GM11168 (cell line): ENCODE measurements around the gene GAB3.
"Not testable (repeated sequence)": the region's sequence is repeated elsewhere in the genome, so short reads cannot be mapped to it uniquely, and the experiment has no call there.

Experiments used
- in situ Hi-C: fragments of 300-500 bp; cut with MboI; formaldehyde crosslinking; loops from one replicate; pipeline ENCODE4 v1.12.0; 2022; ENCODE audit warnings: low sequenced_read_pairs; ENCODE audit not compliant: unreplicated experiment

Gene GAB3

GRCh38 chrX:154724993-154725756, 25.7 kb downstream of the GAB3 start:
- in situ Hi-C loops = no loop called here

GRCh38 chrX:154721155-154721554, 29.7 kb downstream of the GAB3 start:
- in situ Hi-C loops = no loop called here

GRCh38 chrX:154720067-154720466, 30.8 kb downstream of the GAB3 start:
- in situ Hi-C loops = no loop called here

GRCh38 chrX:154719132-154719675, 31.7 kb downstream of the GAB3 start:
- in situ Hi-C loops = no loop called here

- in situ Hi-C loops = no loop called here
Measured at GRCh38 chrX:154718616-154719015, 32.3 kb downstream of the GAB3 start.

- in situ Hi-C loops = no loop called here
Measured at GRCh38 chrX:154717824-154718223, 33.1 kb downstream of the GAB3 start.

GRCh38 chrX:154715825-154716224, 35.1 kb downstream of the GAB3 start:
- in situ Hi-C loops = no loop called here

- in situ Hi-C loops = no loop called here
Measured at GRCh38 chrX:154714925-154715324, 36.0 kb downstream of the GAB3 start.

GRCh38 chrX:154712781-154713740, 37.8 kb downstream of the GAB3 start:
- in situ Hi-C loops = no loop called here

GRCh38 chrX:154711264-154711663, 39.6 kb downstream of the GAB3 start:
- in situ Hi-C loops = no loop called here

GRCh38 chrX:154710309-154710708, 40.6 kb downstream of the GAB3 start:
- in situ Hi-C loops = no loop called here

- in situ Hi-C loops = no loop called here
Measured at GRCh38 chrX:154698630-154699248, 52.1 kb downstream of the GAB3 start.

- in situ Hi-C loops = no loop called here
Measured at GRCh38 chrX:154696676-154697045, 54.2 kb downstream of the GAB3 start.

- in situ Hi-C loops = no loop called here
Measured at GRCh38 chrX:154695911-154696675, 54.8 kb downstream of the GAB3 start.

GRCh38 chrX:154693394-154693793, 57.5 kb downstream of the GAB3 start:
- in situ Hi-C loops = no loop called here

GRCh38 chrX:154690438-154690837, 60.4 kb downstream of the GAB3 start:
- in situ Hi-C loops = not testable (repeated sequence)

- in situ Hi-C loops = not testable (repeated sequence)
Measured at GRCh38 chrX:154672084-154672483, 78.8 kb downstream of the GAB3 start.

- in situ Hi-C loops = not testable (repeated sequence)
Measured at GRCh38 chrX:154670848-154671247, 80.0 kb downstream of the GAB3 start.

GRCh38 chrX:154661899-154662298, 89.0 kb downstream of the GAB3 start:
- in situ Hi-C loops = no loop called here

GRCh38 chrX:154661170-154661569, 89.7 kb downstream of the GAB3 start:
- in situ Hi-C loops = no loop called here
